H7 (cell line): ENCODE measurements around the gene GRPEL2. TPM values are rescaled to one million over a fixed set of nuclear protein-coding genes. Genes with fewer than 3 reads are reported as not detected.

Source experiments
- total RNA-seq: library from RNA; depleted of rRNA; stranded (reverse); fragments of >200 nt; shearing (Covaris generic); gene quantifications from 2 replicates; pipeline ENCODE4 v1.2.3, GENCODE V29; 2014; rRNA removed

GRPEL2 gene
- total RNA-seq, 1 experiment from 2014 or later = 37.0 TPM

Other genes with a start within 250 kb of the GRPEL2 start
- 0.03 TPM in 1 of 2 replicates, not detected in the other for gene ABLIM3, start 204.0 kb upstream of the GRPEL2 start, total RNA-seq
- 2.2 and 3.3 TPM in 2 replicates for gene AFAP1L1, start 73.6 kb upstream of the GRPEL2 start, total RNA-seq
- 6.5 and 9.4 TPM in 2 replicates for gene PCYOX1L, start 12.5 kb downstream of the GRPEL2 start, total RNA-seq
- not detected in 2 replicates for gene IL17B, start 33.8 kb downstream of the GRPEL2 start, total RNA-seq
- 220 and 262 TPM in 2 replicates for gene CSNK1A1, start 205.9 kb downstream of the GRPEL2 start, total RNA-seq
- gene ARHGEF37, start 236.0 kb downstream of the GRPEL2 start, total RNA-seq = 0.14 and 0.26 TPM in 2 replicates